ENCODE data around the gene TDRD10.

DNA sequence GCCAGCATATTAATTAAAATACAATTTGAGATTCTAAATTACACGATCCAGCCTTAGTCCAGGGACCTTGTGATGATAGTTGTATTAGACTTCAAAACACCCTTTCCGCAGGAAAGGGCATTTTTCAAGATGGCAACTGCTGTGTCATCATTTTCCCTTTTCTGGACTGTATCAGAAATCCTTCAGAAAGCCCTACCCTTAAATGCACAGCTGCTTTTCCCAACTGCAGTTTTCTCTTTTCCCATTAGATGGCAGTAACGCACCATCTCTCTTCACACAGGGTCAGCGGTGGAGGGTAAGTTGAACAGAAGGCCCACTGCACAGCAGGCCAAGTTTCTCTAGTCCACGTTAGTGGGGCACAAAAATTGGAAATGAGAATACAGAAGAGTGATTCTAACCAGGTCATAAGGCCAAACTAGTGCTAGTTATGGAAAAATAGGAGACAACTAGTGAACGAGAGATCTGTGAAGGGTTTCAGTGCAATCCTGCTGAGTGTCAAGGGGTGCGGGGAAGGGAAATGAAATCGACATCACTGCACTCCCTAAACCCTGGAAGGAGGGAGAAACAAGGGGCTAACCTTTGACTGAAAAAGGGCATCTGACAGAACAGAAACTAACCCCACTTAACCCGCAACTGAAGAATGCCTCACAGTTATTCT is 22.1 kb upstream of the TDRD10 start:
- peak; percentile 93 for TF ChIP-seq RAD21 (IDR thresholded peaks at IDR 0.05; ENCODE audit: low read length)
- TF ChIP-seq, protein P1, sequence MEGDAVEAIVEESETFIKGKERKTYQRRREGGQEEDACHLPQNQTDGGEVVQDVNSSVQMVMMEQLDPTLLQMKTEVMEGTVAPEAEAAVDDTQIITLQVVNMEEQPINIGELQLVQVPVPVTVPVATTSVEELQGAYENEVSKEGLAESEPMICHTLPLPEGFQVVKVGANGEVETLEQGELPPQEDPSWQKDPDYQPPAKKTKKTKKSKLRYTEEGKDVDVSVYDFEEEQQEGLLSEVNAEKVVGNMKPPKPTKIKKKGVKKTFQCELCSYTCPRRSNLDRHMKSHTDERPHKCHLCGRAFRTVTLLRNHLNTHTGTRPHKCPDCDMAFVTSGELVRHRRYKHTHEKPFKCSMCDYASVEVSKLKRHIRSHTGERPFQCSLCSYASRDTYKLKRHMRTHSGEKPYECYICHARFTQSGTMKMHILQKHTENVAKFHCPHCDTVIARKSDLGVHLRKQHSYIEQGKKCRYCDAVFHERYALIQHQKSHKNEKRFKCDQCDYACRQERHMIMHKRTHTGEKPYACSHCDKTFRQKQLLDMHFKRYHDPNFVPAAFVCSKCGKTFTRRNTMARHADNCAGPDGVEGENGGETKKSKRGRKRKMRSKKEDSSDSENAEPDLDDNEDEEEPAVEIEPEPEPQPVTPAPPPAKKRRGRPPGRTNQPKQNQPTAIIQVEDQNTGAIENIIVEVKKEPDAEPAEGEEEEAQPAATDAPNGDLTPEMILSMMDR (conservative IDR thresholded peaks at IDR 0.05; ENCODE audit: low read depth, low read length), result peak; percentile 98
- TF ChIP-seq POLR2A (IDR thresholded peaks at IDR 0.05; ENCODE audit: low read depth, low read length), result peak; percentile 40; the same call in 1 of the 2 replicates

Measured in IMR-90 (cell line).